DND-41 (cell line): Measurements from ENCODE around the gene S1PR2.

Experiments
- CTCF ChIP-seq: IDR thresholded peaks from 2 replicates; pipeline ENCODE4 v1.5.1; 2012; ENCODE audit warnings: borderline replicate concordance, low read length, moderate library complexity, mild to moderate bottlenecking; ENCODE audit not compliant: poor library complexity, severe bottlenecking; ENCODE audit errors: extremely low read depth
- EZH2 ChIP-seq: IDR thresholded peaks from 3 replicates; pipeline ENCODE4 v1.6.1; 2012; ENCODE audit warnings: borderline replicate concordance, low read depth, mild to moderate bottlenecking, moderate library complexity, low read length, inconsistent platforms; ENCODE audit not compliant: severe bottlenecking

- TF ChIP-seq CTCF (no peak), EZH2 (no peak)
These were observed 24.1 kb downstream of the S1PR2 start for GRCh38 chr19:10207026-10207425.
